ENCODE results near the gene KCNIP1.

GRCh38 chr5:170711300-170711699, 207.5 kb downstream of the KCNIP1 start:
- TF ChIP-seq CTCF (IDR thresholded peaks at IDR 0.05 in 8 of 11, conservative IDR thresholded peaks at IDR 0.05 in 3 of 11) (no peak), POLR2AphosphoS5 (IDR thresholded peaks at IDR 0.05) (no peak)
